Hematopoietic multipotent progenitor cell treated with erythropoietin and hydrocortisone succinate and interleukin-3 and kit ligand, for 17 days (in vitro differentiated cells): Measurements from ENCODE around the gene PRR3.

Experiments used
- DNase-seq: peaks from one replicate; pipeline ENCODE4 v3.0.0-alpha.2; 2015; ENCODE audit warnings: low spot score

Gene PRR3

GRCh38 chr6:30537931-30538330 is 19.2 kb upstream of the PRR3 start:
- DNase-seq: no peak

GRCh38 chr6:30541515-30542403 is 15.3 kb upstream of the PRR3 start:
- peak; percentile 91 for DNase-seq

DNA sequence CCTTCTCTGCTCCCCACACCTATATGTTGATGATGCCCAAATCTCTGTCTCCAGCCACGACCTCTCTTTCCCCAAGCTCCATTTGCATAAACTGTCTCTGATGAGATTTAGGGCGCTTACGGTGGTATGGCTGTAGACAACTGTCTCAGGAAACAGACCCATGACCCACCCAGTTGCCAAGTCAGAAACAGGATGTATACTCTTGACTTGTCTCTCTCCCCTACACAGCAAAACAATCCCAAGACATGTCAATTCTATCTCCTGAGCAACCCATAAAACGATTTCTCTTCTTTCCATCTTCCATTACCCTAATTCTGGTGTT is 14.7 kb upstream of the PRR3 start:
- DNase-seq: no peak

DNA sequence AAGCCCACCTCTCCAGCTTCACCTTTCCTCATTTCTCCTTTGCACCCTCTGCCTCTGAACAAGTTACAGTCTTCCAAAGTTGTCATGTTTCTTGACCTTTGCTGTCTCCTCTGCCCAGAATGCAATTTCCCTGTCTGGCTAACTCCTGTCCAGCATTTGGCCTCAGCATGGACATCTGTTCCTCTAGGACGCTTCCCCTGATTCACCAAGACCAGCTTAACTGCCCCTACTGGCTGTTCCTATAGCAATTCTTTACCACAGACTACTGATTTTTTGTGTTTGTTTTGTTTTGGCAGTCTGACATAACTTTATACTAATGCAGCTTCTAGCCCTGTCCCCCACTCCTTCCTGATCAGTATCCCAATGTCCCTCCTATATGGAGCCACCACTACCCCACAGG is 14.2 kb upstream of the PRR3 start:
- no peak for DNase-seq

GRCh38 chr6:30543821-30544220 is 13.3 kb upstream of the PRR3 start:
- no peak for DNase-seq

DNA sequence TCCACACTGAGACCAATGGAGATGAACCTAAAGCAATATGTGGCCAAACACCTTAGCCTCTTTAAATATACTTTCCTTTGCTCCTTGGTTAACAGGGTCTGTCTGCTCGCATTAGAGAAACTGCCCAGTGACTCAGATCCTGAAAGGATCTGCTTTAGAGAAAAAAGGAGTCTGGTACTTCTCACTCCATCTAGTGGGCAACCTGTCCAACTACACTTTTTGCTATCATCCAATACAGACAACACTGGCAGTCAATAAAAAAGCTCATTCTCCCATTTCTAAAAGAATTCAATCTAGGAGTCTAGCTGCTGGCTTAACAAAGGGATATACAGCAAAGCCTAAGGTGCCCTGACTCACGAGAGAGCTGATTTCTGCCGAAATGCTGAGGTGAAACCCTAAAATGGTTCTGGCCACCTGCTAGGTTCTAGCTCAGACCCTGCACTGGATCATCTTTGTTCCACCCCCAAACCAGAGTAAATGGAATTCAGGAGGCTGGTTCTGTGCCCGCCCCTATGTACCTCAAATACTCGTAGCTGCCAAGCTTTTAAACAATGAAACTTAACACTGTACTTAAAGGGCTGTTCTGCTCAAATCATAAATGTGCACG is 12.3 kb upstream of the PRR3 start:
- DNase-seq: peak; percentile 70

DNA sequence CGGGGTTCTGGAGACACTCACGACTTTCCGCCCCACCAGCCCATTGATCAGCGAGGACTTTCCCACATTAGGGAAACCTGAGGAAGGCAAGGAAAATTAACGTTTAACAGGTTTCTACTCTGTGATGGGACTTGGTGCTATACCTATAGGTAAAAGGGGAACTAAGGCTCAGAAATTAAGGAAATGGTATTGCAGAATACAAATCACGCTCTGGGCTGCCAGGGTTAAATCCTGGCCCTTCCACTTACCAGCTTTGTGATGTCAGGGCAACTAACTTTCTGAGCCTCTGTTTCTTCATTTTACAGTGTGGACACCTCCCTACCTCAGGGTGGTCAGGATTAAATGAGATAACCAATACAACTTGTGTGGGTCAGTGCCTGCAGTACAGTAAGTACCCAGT is 9.6 kb upstream of the PRR3 start:
- no peak for DNase-seq

DNA sequence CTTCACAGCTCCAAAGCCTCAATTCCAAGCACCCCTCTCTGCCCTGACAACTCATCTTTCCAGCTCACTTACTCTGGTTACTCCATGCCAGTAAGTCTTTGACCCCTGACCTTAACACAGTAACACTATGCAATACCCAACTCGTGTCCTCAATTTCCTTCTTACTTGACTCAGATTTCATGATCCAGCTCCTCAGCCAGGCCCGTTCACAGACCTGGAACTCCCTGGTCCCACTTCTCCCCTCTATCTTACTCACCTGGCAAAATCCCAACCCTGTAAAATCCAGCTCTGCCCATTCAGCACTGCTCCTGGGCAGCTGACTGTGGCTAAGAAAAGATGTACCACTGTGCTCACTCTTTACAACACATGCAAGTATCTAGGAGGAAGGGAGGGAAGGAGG is 8.7 kb upstream of the PRR3 start:
- DNase-seq: no peak

- no peak for DNase-seq
Observed at GRCh38 chr6:30554404-30554803, 2.7 kb upstream of the PRR3 start.

- DNase-seq: no peak
Observed at GRCh38 chr6:30554962-30555815, 1.9 kb upstream of the PRR3 start.

- DNase-seq: no peak
Observed at GRCh38 chr6:30555816-30556065, 1.4 kb upstream of the PRR3 start.

DNA sequence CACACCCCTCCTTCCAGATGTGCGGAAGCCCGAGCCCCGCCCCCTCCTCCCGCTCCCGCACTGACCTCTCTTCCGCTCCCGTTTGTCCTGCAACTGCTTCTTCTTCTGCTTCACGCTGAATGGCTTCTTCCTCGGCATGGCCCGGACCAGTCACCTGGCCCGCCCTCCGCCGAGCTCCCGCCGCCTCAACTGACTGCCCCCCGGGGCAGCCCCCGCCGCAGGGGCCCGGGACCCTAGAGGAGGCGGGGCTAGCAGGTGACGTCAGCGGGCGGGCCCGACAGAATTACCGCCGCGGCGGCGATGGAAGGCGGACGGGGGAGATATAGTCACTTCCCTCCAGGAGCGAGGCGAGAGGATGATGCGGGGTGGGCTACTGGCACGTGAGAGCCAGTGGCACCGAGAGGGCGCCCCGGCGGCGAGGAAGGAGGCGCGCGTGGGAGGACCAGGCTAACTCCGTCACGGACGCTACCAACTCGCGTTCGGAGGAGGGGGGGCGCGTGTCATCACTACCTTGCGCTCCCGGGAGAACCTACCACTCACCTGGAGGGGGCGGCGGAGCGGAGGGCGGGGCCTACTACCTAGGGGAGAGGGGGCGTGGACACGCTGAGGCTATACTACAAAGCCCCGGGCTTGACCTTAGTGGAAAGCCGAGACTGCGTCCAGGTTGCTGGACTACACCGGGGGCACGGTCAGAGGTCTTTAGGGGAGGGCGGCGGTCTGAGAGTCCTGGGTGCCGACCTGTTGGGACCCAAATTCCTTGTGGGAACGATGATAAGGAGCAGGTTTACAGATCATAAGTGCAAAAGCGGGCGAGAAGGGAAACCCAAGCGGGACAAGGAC is 809 bp upstream of the PRR3 start, which contains the start of gene GNL1:
TSS of gene GNL1 (minus strand) at position 424 of the 840 bp plus-strand sequence. CDS start at position 138, 286 bp downstream.
- DNase-seq: peak; percentile 95

DNA sequence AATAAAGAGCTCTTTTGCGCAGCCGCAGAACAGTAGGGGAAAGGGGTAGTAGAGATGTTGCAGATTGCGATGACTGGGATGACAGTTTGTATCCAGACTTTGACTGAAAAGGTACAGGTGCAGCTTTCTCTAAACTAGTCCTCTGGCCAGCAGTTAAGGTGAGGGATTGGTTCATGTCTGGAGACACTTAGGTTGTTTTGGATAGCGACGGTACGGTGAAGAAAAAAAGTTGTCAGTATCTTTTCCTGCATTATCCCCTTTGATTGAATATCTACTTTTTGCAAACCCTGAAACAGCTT is 537 bp downstream of the PRR3 start:
- DNase-seq: peak; percentile 49

- DNase-seq: no peak
Observed at GRCh38 chr6:30560930-30561329, 3.8 kb downstream of the PRR3 start.

GRCh38 chr6:30562470-30563425 is 5.7 kb downstream of the PRR3 start:
- no peak for DNase-seq

- DNase-seq: no peak
Observed at GRCh38 chr6:30564114-30564513, 7.0 kb downstream of the PRR3 start.

DNA sequence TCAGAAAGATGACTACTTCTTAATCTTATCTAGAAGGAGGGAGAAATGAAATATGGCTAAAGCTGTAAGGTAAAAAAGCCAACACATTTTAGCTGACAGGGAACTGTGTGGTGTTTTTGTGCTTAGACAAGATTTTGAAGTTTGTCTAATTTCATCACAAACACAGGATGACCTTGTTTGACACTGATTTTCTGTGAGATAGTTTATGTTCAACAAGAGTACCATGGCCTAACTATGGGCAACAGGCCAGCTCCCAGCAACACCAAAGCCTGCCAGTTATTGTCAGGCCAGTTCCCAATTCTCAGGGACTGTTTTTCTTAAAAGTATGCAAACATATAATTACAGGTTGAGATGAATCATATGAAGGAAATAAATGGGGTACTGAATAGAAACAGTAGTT is 8.7 kb downstream of the PRR3 start:
- no peak for DNase-seq

DNA sequence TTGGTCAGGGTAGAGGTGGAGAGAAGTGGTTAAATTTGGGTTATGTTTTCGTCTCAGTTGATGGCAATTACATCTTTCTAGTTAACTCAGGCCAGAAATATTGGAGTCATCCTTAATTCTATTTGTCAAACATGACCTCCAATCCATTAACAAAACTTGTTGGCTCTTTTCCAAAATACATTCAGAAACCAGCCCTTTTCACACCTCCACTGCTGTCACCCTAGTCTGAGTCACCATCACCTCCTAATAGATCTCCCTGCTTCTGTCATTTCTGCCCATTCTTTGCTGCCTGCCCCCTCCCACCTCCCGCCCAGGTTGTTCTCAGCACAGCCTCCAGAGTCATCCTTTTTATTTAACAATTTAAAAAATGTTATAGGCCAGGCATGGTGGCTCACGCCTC is 11.2 kb downstream of the PRR3 start:
- DNase-seq: no peak

DNA sequence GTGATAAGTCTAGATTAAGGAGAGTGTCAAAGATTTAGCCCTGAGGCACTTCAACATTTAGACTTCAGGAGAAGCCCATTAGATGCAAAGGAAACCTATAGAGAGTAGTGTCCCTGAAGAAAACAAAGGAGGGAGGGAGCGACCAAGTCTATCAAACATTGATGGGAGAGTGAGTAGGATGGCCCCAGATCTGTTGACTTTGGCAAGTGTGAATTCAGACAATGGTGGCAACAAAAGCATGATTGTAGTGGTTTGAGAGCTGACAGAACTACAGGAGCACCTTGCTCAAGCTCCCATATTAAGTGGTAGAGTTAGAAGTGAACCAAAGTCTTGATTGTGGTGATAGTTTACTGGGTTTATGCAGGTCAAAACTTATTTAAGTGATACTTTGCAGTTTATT is 13.2 kb downstream of the PRR3 start:
- no peak for DNase-seq

GRCh38 chr6:30570740-30571074 is 13.6 kb downstream of the PRR3 start:
- DNase-seq: no peak

GRCh38 chr6:30571075-30571761 is 14.1 kb downstream of the PRR3 start, which contains the start of gene ABCF1:
ABCF1 (plus strand) TSS chr6:30571442; CDS start chr6:30571488, 46 bp downstream.
- peak; percentile 99 for DNase-seq
